HL-60/S4 treated with retinoic acid at 250 ng/mL for 4 days and 3 days (cell line): ENCODE results near the gene MAP3K14.

Source experiments
- in situ Hi-C: fragments of 300-500 bp; cut with MboI; formaldehyde crosslinking; loops from 2 replicates; pipeline ENCODE4 v1.7.0; 2022; ENCODE audit warnings: low sequenced_read_pairs

The MAP3K14 gene

DNA sequence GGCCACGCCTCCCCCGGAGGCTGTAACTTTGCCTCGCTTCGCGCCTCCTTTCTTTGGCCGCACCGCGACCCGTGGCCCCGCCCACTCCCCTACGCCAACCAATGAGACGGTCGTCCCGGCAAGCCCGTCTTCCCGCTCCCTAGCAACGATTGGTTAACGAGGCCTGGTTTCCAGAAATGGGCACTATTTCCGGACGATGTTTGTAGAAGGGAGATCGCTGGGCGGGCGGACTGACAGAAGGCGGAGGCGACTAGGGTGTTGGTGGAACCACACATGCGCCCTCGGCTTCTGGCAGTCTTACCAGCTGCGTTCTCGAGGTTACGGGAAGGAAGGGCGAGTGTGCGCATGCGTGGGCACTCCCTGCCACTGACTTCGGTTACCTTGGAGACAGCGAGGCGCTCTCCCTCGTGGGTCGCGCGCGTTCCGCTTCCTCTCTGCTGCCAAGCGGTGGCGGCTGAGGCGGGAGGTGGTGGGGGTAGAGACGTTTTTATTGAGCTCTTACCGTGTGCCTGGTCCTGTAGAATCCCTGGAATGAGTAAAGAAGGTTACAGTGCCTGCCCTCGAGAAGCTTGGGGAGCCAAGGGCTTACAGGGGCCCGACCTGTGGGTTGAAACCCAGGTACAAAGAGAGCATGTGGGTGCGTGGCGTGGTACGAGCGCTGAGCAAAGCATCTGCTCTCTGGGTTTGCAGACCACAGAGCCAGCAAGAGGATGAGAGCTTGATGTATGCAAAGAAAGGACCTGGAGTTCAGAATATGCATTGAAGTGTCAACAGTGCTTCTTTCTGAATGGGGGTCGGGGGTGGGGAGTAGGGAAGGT lies 500 bp upstream of the MAP3K14 start:
- in situ Hi-C loops: no loop called here

DNA sequence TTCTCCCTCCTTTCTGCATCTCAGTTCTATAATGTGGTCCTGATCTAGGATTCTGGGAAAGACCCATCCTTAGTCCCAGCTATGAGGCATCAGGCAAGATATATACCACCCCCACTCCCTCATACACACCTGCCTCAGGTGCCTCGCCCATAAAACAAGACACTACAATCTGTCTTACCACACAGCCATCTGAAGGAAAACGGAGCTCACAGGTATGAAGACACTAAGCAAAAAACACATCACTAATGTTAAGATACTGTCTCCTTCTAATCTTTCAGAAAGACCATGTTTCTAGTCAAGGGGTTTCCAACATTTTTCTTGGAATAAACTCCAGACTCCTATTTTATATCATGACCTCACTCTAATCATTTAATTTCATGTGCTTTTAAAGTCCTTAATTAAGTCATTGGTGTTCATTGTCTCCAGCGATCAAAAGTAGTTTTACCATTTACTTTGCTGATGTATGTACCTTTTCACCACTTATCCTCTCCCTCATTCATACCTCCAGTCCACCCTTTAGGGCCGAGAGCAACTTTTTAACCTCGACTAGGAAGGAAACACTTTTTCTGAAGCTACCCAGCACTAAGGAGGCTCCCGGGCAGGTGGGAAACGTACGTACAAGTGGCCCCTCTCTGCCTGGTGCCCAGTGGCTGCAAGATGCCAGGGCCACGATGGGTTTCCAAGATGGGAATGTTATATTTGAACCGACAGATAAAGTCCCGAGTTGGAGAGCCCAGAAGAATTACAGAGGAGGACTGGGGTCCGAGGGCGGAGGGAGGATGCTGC lies 979 bp downstream of the MAP3K14 start:
- in situ Hi-C loops: no loop called here

DNA sequence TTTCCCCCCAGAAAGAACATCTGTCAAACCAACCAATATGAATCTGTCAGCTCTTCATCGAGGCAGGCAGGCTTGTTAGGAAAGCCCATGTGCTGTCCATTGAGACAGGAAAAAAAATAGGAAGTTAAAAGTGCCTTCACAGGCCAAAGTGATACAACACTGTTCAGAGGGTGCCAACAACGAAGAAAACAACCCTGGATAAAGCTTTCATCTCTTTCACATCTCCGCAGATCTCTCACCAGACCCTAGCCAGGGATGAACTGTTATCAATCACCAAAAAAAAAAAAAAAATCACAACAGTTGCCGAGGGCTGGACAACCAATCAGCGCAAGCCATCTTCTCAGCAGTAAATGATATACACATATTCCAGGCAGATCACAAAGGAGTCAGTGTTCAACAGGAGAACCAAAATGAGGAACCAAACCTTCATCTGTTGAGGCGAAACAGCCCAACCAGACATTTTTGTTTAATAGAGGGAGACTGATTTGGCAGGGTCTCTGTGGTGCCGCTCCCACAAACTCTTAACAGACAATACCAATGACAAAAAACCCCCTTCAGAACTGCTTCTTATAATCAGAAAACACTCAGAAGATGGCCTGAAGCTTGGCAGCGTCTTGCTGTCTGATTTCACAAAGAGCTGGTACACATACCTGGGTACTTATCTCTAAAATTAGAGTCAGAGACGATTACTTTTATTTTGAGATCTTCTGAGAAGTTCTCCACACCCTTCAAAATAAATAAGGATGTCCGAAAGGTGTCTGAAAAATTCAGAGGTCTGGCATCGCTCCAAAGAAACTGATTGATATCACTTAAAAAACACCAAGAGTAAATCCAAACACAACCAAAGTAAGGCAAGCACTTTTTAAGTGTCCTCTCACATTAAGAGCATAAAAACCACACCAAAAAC lies 1.8 kb downstream of the MAP3K14 start:
- in situ Hi-C loops: no loop called here

GRCh38 chr17:45313996-45314740 lies 2.7 kb downstream of the MAP3K14 start:
- in situ Hi-C loops: no loop called here

- in situ Hi-C loops: no loop called here
These were observed 3.4 kb downstream of the MAP3K14 start for GRCh38 chr17:45313421-45313771.

- in situ Hi-C loops: no loop called here
These were observed 4.1 kb downstream of the MAP3K14 start for GRCh38 chr17:45312477-45313420.

GRCh38 chr17:45311760-45312476 lies 4.9 kb downstream of the MAP3K14 start:
- in situ Hi-C loops: no loop called here

- in situ Hi-C loops: no loop called here
These were observed 5.4 kb downstream of the MAP3K14 start for GRCh38 chr17:45311401-45311759.

DNA sequence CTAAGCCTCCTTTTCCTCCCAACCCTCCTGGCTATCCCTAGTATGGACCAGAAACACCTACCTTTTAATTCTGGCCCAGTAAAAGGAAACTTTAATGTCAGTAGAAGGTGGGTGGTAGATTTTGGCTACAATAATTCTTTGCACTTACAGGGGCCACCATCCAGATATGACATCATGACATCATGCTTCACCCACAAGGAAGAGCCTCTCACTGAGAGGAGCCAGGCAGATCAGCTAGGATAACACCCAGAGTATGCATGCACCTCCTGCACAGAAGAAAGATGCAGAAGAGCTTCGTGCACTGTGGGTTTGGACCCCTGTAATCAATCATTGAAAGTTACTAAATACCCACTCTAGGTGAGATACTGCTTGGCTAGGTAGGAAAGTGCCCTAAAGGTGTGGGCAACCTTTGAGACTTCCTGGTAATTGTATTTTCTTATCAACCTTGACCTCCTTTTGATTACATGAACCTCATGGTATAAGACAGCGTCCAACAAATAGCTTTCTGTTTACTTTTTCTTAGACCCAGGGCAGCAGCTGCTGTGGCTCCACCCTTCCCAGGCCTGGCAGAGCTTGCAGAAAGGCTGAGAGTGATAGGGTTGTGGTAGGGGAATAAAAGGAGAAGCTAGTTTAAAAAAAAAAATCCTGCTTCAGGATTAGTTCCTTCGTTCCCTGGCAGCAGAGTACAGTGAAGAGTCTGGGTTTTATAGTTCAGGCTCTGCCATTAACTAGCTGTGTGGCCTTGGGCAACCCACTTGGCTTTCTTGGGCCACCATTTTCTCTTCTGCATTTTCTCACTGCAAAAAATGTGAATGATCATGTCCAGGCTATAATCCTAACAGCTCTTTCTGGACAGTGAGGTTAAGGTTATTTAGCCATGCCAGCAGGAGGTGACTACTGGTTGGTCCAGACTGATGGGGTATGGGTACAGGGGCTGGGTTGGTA lies 6.2 kb downstream of the MAP3K14 start:
- in situ Hi-C loops: no loop called here

DNA sequence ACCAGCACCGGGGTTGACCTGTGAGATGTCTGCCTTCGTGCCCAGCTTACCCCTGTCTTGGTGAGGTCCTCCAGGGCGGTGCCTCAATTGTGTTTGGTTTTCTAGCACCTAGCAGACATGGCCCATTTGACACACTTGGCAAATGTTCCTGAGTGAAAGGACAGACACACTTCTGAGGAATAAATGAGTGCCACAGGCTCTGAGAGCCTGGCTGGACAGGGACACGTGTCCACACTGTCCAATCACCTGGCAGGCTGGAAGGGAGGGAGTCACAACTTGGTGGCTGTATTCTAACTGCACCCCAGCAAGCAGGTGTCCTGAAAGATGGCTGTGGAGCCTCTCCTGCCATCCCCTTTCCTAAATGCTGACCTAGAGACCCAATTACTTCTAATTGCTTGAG lies 7.4 kb downstream of the MAP3K14 start:
- in situ Hi-C loops: no loop called here

GRCh38 chr17:45308840-45309239 lies 8.0 kb downstream of the MAP3K14 start:
- in situ Hi-C loops: no loop called here

GRCh38 chr17:45308016-45308365 lies 8.8 kb downstream of the MAP3K14 start:
- in situ Hi-C loops: no loop called here

GRCh38 chr17:45307290-45308015 lies 9.4 kb downstream of the MAP3K14 start:
- in situ Hi-C loops: no loop called here

DNA sequence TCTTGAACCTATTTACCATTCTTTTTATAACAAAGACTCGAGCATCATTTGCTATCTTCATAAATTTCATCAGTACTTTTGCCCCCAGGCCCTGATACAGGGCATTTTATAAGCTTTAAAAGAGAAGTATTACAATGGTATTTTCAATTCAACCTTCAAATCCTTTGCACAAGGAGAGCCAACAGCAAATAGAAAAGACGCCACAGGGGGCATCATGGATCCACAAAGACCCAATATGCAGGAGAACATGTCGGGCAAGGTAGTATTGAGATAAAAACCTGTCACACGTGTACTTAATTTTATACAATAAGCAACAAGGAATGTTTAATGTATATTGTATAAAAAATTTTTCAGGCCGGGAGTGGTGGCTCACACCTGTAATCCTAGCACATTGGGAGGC lies 10.2 kb downstream of the MAP3K14 start:
- in situ Hi-C loops: no loop called here

DNA sequence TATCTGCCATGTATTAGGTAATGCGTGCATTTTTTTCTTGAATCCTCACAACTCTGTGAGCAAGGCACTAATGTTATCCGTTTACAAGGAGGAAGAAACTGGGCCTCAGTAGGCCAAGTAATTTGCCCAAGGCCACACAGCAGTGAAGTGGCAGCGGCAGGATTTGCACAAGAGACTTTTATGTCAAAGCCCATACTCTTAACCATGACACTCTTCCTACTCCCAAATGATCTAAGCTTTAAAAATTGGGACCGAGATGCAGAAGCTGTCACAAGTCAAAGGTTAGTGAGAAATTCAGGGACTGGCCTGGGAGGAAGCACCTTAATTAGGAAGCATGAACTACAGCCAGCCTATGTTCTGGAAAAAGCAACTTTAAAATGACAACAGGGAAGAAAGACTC lies 10.7 kb downstream of the MAP3K14 start:
- in situ Hi-C loops: no loop called here

DNA sequence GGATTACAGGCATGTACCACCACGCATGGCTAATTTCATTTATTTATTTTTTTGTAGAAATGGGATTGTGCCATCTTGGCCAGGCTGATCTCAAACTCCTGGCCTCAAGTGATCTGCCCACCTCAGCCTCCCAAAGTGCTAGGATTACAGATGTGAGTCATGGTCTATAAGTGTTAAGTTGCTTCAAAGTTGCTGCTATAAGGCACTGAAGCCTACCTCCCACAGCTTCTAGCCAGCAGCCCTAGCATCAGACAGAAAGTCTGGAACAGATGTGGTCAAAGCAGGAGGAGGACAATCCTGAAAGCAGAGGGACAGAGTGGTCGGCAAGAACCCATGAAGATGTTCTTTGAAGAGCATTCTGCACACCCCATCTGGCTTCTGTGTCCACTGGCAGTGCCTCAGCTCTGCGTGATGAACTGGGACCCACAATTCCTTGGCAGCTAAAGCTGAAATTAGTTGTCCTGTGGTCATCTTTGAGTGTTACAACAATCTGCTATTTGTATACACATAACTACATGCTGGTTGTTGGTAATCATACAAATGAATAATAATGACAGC lies 11.2 kb downstream of the MAP3K14 start:
- in situ Hi-C loops: no loop called here

DNA sequence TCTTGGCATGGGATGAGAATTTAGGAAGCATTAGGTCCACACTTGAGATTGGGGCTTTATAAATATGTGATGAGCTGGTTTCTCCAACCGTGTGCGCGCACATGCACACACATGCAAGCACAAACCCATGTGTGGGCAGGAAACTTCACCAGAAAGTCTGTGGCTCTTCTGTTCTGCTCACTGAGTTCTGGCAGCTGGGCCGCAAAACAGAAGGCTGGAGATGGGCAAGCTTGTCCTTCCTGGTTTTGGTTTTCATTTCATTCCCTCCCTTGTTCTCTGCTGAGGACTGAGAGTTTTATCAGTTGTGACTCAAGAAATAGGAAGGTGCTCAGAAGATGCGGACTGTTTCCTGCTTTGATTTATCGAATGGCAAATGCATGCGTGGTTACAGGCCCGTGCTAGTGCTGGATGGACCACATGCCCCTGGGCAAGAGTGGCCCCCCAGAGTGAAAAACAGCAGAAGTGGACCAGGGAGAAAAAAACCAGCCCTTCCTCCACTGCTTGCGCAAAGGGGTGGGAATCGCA lies 14.1 kb downstream of the MAP3K14 start:
- in situ Hi-C loops: no loop called here
